Sigmoid colon (tissue), 7 donors: ENCODE measurements around the gene HDGFL2. TPM values are rescaled to one million over a fixed set of nuclear protein-coding genes. Genes with fewer than 3 reads are reported as not detected.

Experiments
- DNase-seq: peaks from one replicate; pipeline ENCODE4 v3.0.0-alpha.2; 2019
- H3K27ac ChIP-seq, 4 donors: fragments of 200-600 bp; sonication (generic); one replicate each; pipeline ENCODE4 v1.5.1; 2016 to 2019; ENCODE audit warnings: mild to moderate bottlenecking in 1 of 4
- H3K27me3 ChIP-seq, 3 donors: fragments of 200-600 bp; sonication (generic); one replicate each; pipeline ENCODE4 v1.5.1; 2019; ENCODE audit warnings: mild to moderate bottlenecking in 1 of 3
- H3K36me3 ChIP-seq, 4 donors: fragments of 200-600 bp; sonication (generic); one replicate each; pipeline ENCODE4 v1.5.1; 2016 to 2019
- H3K4me1 ChIP-seq, 4 donors: fragments of 200-600 bp; sonication (generic); one replicate each; pipeline ENCODE4 v1.5.1; 2017 to 2019
- H3K4me3 ChIP-seq, 4 donors: fragments of 200-600 bp; sonication (generic); one replicate each; pipeline ENCODE4 v1.5.1; 2017 to 2019; ENCODE audit warnings: mild to moderate bottlenecking in 2 of 4, moderate library complexity in 1 of 4
- H3K9me3 ChIP-seq, 4 donors: fragments of 200-600 bp in 3 of 4; sonication (generic) in 3 of 4; one replicate each; pipeline versions ENCODE4 v1.5.1 to v1.6.1; 2013 to 2019
- CTCF ChIP-seq, 4 experiments: fragments of 450-650 bp in 3 of 4; fragments of 200-600 bp in 1 of 4; IDR thresholded peaks; one replicate each; pipeline ENCODE4 v1.5.1; 2016 to 2019; ENCODE audit warnings: antibody characterized with exemption in 4 of 4, mild to moderate bottlenecking in 3 of 4, moderate library complexity in 2 of 4
- EP300 ChIP-seq, 4 donors: sonication (generic); formaldehyde crosslinking; IDR thresholded peaks; one replicate each; pipeline ENCODE4 v1.6.1; 2017; ENCODE audit warnings: antibody characterized with exemption in 4 of 4
- POLR2A ChIP-seq, 2 donors: fragments of 450-650 bp; IDR thresholded peaks; one replicate each; pipeline ENCODE4 v1.6.1; 2016; ENCODE audit warnings: antibody characterized with exemption in 2 of 2, mild to moderate bottlenecking in 2 of 2, moderate library complexity in 2 of 2
- POLR2AphosphoS5 ChIP-seq, 4 donors: sonication (generic); formaldehyde crosslinking; IDR thresholded peaks; one replicate each; pipeline ENCODE4 v1.6.1; 2017; ENCODE audit warnings: antibody characterized with exemption in 4 of 4
- WGBS, 2 donors: extraction: QIAGEN DNeasy Blood & Tissue Kit; methylation state at CpG; one replicate each; pipeline ENCODE4 v1.1.7; 2013; 5-methylcytosine and 5-hydroxymethylcytosine counted together
- intact Hi-C: fragments of 100-400 bp; cut with DNase I; formaldehyde crosslinking; loops from one replicate; pipeline ENCODE4 v1.15.1; 2023
- polyA plus RNA-seq, 3 donors: library from polyadenylated mRNA; stranded (reverse); fragments of 200-250 nt; gene quantifications; one replicate each; pipeline ENCODE4 v1.2.3, GENCODE V29; 2013
- total RNA-seq, 4 donors: library from RNA; depleted of rRNA; stranded (reverse); fragments of >200 nt; gene quantifications; one replicate each; pipeline ENCODE4 v1.1.0, GENCODE V29; 2016
- donor health status: healthy with polysubstance abuse.
- donor health status: Bipolar disorder and iron deficiency.
- donor health status: healthy.

Gene HDGFL2
- total and polyA plus RNA-seq, 7 donors, result 19.8 to 78.2 (median 39.2) TPM

DNA sequence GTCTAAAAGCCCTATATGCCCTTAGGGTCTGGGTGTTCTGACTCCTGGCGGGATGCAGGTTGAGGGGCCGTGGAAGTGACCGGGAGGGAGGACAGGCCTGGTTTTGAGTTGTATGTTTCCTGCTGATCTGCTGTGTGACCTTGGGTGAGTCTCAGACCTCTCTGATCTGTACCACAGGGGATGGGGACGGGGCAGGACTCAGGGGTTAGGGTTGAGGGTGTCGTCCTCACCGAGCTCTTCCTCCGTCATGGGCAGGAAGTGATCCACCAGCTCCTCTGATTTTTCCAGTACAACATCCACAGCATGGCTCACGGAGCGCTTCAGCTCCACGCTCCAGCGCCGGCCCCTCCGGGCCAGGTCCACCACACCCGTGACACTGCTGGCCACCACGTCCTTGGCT is 56.7 kb downstream of the HDGFL2 start:
- H3K27ac ChIP-seq, result no peak overlapping the region
- WGBS, 2 donors, result 78 to 80% methylated on average over 15 of the region's 15 CpGs
- no peaks in the 10 kb centered on the region for H3K4me1 ChIP-seq
- H3K9me3 ChIP-seq, result no peaks in the 10 kb centered on the region
- TF ChIP-seq POLR2A (IDR thresholded peaks at IDR 0.05) (no peak), EP300 (IDR thresholded peaks at IDR 0.05) (no peak), CTCF (IDR thresholded peaks at IDR 0.05) (no peak), POLR2AphosphoS5 (IDR thresholded peaks at IDR 0.05) (no peak)
- no peak for DNase-seq
- intact Hi-C loops, result no loop called here
- no peaks in the 10 kb centered on the region for H3K27me3 ChIP-seq
- no peaks in the 10 kb centered on the region for H3K36me3 ChIP-seq
- no peak overlapping the region for H3K4me3 ChIP-seq

GRCh38 chr19:4529924-4530522 is 57.9 kb downstream of the HDGFL2 start:
- H3K4me1 ChIP-seq, result peaks cover 0 to 6% (median 4%) of the 10 kb centered on the region in 4 donors
- peaks cover 0 to 2% (median 0%) of the 10 kb centered on the region in 3 donors for H3K27me3 ChIP-seq
- no peak overlapping the region for H3K27ac ChIP-seq
- TF ChIP-seq POLR2A (IDR thresholded peaks at IDR 0.05) (no peak), CTCF (IDR thresholded peaks at IDR 0.05) (no peak), POLR2AphosphoS5 (IDR thresholded peaks at IDR 0.05) (no peak), EP300 (IDR thresholded peaks at IDR 0.05) (no peak)
- no peaks in the 10 kb centered on the region for H3K36me3 ChIP-seq
- H3K4me3 ChIP-seq, result no peak overlapping the region
- WGBS, 2 donors, result 78 to 79% methylated on average over 14 of the region's 14 CpGs
- intact Hi-C loops, result no loop called here
- no peak for DNase-seq
- H3K9me3 ChIP-seq, result no peaks in the 10 kb centered on the region

GRCh38 chr19:4531562-4532165 is 59.6 kb downstream of the HDGFL2 start:
- TF ChIP-seq CTCF (IDR thresholded peaks at IDR 0.05) (no peak), EP300 (IDR thresholded peaks at IDR 0.05) (no peak), POLR2A (IDR thresholded peaks at IDR 0.05) (no peak), POLR2AphosphoS5 (IDR thresholded peaks at IDR 0.05) (no peak)
- 17 to 44% methylated on average over 28 of the region's 28 CpGs for WGBS, 2 donors
- intact Hi-C loops, result no loop called here
- H3K36me3 ChIP-seq, result no peaks in the 10 kb centered on the region
- H3K4me1 ChIP-seq, result peaks cover 0 to 13% (median 11%) of the 10 kb centered on the region in 4 donors
- no peak overlapping the region for H3K27ac ChIP-seq
- no peaks in the 10 kb centered on the region for H3K9me3 ChIP-seq
- DNase-seq, result no peak
- H3K27me3 ChIP-seq, result peaks cover 0 to 13% (median 0%) of the 10 kb centered on the region in 3 donors
- H3K4me3 ChIP-seq, result no peak overlapping the region

GRCh38 chr19:4533334-4533733 is 61.2 kb downstream of the HDGFL2 start:
- intact Hi-C loops, result no loop called here
- no peak for DNase-seq
- TF ChIP-seq EP300 (IDR thresholded peaks at IDR 0.05), result no peak
- TF ChIP-seq CTCF (IDR thresholded peaks at IDR 0.05), result no peak
- TF ChIP-seq POLR2A (IDR thresholded peaks at IDR 0.05), result no peak
- no peak for TF ChIP-seq POLR2AphosphoS5 (IDR thresholded peaks at IDR 0.05)
- Histone ChIP-seq H3K27me3 (peaks cover 0 to 13% (median 4%) of the 10 kb centered on the region in 3 donors), H3K9me3 (no peaks in the 10 kb centered on the region), H3K27ac (no peak overlapping the region), H3K4me1 (peaks cover 0 to 13% (median 11%) of the 10 kb centered on the region in 4 donors), H3K4me3 (no peak overlapping the region), H3K36me3 (no peaks in the 10 kb centered on the region)
- WGBS, 2 donors, result 71 to 83% methylated on average over 9 of the region's 9 CpGs
